Stimulated activated CD8-positive, alpha-beta memory T cell treated with anti-CD3 and anti-CD28 coated beads, Interleukin-15, amount 100 ng/mL, for 24 hours (primary cell): ENCODE results near the gene CNTN4.

Experiments used
- DNase-seq: peaks from one replicate; pipeline ENCODE4 v3.0.0-alpha.2; 2020; ENCODE audit warnings: low read depth

The CNTN4 gene

DNA sequence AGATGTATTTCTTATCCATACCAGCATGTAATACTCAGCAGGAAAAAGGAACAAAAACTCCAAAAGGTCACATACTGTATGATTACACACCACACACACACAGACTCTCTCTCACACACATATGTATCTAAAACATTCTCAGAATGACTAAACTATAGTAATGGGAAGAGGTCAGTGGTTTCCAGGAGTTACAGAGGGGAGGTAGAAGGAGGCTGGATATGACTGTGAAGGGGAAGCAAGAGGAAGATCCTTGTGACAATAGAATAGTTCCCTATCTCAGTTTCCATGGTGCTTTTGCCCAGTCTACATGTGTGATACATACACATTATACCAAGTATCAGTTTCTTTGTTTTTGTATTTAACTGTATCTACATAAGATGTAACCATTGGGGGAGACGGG is 821.4 kb downstream of the CNTN4 start:
- no peak for DNase-seq

- DNase-seq = no peak
Measured at GRCh38 chr3:2921452-2921851, 822.8 kb downstream of the CNTN4 start.

DNA sequence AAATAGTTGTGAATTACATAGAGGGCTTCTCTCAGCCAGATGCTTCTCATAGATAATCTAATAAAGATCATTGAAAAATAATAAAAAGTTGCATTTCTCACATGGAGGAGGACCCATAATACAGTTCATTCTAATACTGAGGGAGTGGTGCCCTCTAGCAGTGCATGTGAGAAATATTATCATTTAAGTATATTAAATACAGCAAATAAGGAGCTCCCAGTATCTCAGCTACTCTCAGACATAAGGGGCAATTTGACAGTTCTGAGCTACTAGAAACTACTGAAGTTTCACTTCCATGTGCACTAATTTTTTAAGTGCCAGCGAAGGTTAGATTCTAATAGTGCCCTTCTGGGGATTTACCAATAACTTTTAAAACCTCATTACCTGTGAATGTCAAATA is 823.2 kb downstream of the CNTN4 start:
- no peak for DNase-seq

GRCh38 chr3:2923390-2923789 is 824.7 kb downstream of the CNTN4 start:
- DNase-seq = no peak

DNA sequence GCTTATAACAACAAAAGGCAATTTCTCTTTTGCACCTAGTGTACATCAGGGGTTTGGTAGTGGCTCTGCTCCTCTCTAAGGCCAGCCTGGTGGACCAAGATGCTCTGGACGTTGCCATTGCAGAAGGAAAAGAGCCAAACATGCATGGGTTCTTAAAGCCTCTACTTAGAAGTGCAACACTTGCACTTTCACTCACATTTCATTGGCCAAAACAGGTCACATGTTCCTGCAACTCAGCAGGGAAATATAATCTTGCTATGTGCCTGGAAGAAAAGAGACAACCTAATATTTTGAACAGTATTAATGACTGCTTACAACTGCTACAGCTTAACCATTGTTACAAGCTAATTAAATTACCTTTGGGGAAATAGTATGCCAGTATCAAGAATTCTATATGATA is 828.6 kb downstream of the CNTN4 start:
- DNase-seq = no peak

- no peak for DNase-seq
Measured at GRCh38 chr3:2929574-2929973, 830.9 kb downstream of the CNTN4 start.

- DNase-seq = no peak
Measured at GRCh38 chr3:2931265-2931664, 832.6 kb downstream of the CNTN4 start.

DNA sequence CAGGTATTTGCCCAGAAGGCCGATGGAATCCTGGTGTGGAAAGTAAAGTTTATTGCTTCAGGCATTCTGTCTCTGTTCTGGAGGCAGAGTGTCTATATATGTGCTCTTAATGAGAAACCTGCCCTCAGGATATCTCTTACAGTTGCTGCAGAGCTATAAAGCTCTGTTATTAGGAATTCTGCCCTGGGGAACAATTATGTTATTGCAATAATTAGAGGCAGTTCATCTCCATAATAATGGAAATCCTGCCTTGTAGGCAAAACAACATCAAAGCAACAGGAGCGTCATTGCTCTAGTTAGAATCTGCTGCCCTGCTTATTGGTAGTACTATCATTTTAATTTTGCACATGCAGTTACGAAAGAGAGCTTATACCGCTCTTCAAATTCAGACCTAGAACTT is 835.9 kb downstream of the CNTN4 start:
- DNase-seq = no peak

- DNase-seq = no peak
Measured at GRCh38 chr3:2937055-2937454, 838.4 kb downstream of the CNTN4 start.

DNA sequence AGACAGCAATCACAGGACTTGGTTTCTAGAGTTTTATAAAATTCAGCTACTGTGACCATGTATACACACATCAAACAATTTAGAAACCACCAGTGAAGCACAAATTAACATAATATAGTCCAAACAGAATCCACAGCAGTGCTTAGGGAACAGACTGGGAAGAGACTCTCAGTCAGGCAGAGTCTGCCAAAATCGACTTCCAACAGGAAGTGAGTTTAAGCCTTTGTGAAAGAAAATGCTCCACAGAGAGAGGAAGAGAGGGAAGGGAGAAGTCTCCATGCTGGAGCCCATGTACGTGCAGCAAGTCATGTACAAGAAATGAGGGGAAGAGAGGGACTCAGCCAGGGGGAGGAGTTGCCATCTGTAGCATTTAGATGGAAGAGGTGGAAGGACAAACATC is 838.9 kb downstream of the CNTN4 start:
- no peak for DNase-seq

DNA sequence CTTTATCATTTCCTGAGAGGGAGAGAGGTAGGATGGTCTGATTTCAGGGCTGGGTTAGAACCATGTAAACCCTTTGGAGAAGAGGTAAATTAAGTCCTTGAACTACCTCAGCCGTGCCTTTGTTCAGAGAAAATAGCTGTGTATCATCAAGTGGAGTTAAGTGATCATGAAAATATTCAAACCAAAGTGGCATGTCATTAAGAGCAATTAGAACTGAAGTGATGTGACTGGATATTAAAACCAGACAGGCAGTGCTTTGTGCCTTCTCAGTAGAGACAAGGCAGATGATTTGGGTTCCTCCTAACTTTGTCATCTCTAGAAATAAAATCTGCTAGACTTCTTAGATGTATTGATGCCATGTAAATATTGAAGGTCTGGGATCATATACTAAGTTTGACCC is 840.0 kb downstream of the CNTN4 start:
- DNase-seq = no peak

DNA sequence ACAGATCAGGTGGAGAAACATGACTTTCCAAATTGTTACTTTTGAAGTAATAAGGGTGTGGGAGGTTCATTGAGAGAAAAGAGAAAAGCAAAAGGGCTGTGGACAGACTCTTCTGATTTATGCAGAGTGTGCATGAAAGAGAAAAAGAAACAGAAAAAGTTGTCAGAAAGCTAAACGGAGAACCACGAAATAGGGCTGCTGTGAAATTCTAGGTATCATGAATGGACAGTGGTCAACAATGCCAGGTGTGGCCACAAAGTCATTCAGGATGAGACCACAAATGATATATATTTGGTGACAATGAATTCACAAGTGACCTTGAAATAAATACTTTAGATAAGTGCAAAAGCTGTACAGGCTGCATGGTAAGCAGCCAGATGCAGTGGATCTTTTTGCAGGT is 841.4 kb downstream of the CNTN4 start:
- DNase-seq = no peak

GRCh38 chr3:2944628-2945027 is 846.0 kb downstream of the CNTN4 start:
- no peak for DNase-seq

DNA sequence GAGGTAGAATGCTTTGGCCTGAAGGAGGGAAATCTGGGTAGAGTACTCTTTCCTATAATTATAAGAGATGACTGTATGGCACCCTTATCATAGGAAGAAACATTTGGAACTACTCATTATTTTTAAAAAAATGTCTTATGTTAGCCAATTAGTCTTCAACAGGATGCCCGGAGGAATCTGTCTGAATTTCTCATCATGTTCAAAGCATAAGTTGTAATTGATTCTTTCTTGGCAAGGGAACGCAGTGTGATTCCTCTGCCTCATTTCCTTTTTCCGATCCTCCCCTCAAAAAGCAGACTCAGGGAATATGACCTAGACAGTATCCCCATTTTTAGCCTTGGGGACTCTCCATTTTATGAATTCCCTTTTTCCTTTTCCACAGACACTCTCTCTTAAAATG is 846.5 kb downstream of the CNTN4 start:
- DNase-seq = no peak

DNA sequence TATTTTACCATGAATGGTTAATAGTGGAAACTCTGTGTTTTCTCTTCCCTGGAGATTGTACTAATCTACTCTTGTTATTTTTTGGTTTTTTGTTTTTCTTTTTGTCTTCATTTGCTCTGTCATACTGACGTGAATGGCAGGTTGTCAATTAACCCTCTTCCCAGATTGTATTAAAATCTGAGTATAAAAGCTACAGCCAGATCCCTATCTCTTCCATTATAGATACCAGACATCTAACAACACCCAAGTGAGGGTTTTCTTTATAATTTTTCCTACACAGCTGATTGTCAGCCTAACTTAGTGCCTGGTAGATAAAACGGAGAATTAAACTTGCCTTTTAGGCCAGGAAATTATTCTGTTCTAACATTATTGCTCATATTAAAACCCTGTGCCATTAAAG is 848.9 kb downstream of the CNTN4 start:
- DNase-seq = no peak

DNA sequence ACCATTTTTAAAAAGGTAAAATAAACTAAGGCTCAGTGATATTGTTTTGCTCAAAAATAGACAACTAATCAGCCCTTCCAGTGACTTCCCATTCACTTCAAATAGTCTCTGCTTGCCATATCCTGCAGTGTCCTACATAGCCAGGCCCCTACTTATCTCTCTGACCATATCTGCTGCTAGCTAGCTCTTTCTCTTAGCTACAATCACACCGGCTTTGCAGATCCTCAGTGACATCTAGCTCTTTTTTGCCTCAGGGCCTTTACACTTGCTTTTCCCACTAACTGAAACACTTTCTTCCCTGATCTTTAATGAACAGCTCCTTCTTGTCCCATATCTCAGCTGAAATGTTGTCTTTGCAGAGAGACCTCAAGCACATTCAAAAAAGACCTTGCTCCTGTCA is 850.2 kb downstream of the CNTN4 start:
- DNase-seq = no peak

DNA sequence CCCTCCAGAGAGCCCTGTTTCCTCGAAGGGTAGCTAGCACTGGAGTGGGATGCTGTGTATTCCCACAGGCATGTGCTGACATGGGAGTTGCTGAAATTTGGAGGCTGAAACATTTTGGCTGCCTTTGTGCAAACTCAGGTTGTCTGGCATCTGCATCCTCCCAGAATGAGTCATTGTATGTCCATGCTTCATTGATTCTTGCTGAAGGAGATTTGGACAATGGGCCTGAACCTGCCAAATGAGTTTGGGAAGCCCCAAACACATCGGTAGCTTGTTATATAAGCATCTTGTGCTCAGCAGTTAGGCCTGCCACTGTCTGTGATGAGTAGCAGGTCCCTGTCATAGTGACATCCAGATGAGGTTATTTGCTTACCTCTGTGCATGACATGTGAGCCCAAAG is 851.5 kb downstream of the CNTN4 start:
- no peak for DNase-seq

- DNase-seq = no peak
Measured at GRCh38 chr3:2957115-2957514, 858.4 kb downstream of the CNTN4 start.

DNA sequence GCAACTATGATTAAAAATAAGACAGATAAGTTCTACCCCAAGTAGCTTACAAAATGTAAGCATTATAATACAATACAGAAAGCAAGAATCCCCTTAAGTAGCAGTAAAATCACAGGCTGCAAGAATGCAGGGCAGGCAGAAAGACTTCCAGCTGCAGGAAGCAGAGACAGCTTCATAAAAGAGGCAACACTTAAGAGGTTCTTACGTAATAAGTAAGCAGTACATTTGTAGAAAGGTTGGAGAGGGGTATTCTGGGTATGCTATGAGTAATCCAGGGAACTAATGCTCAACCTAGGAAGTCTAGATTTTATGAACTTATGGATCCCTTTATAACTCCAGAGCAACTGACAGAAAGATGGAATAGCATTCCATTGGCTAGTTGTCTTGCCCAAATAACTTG is 859.9 kb downstream of the CNTN4 start:
- no peak for DNase-seq

- DNase-seq = no peak
Measured at GRCh38 chr3:2961576-2961975, 862.9 kb downstream of the CNTN4 start.

DNA sequence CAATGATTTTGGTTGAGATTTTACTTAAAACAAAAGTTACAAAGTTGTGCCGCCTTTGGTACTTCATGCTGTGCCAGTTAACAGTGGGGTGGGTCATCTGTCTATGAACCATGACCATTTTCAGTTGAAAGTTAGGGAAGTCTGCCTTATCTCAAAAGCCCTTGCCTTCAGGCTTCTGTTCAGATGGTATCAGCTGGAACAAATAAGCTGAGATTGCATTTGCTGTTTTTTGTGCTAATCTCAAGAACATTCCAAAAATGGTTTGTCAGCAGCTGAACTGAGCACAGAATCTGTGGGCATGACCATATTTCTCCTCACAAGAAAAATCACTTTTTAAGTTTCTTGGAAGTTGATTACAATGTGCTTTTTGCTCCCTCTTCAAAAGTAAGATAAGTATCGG is 869.2 kb downstream of the CNTN4 start:
- no peak for DNase-seq

GRCh38 chr3:2968475-2968874 is 869.8 kb downstream of the CNTN4 start:
- no peak for DNase-seq

- no peak for DNase-seq
Measured at GRCh38 chr3:2976212-2976611, 877.5 kb downstream of the CNTN4 start.

- no peak for DNase-seq
Measured at GRCh38 chr3:2976796-2977195, 878.1 kb downstream of the CNTN4 start.

GRCh38 chr3:2978977-2979732 is 880.5 kb downstream of the CNTN4 start:
- DNase-seq = no peak
